K562 (cell line): Measurements from ENCODE around the gene ST6GAL1. TPM values are rescaled to one million over a fixed set of nuclear protein-coding genes. Genes with fewer than 3 reads are reported as not detected.

Source experiments
- ATAC-seq: fragments of 200-7000 bp; cut with Tn5 transposase; 3 replicates; pipeline ENCODE4 v1.9.1; 2020; ENCODE audit warnings: moderate library complexity
- BruUV-seq: library from RNA; stranded (reverse); fragments of 400-500 nt; replicated peaks from 2 replicates; lab custom pipeline; 2021; lab: Mats Ljungman, UMichigan
- CTCF ChIA-PET: fragments of 300-600 bp; formaldehyde crosslinking; extraction: SDS; loops from one replicate; lab custom pipeline; 2021; ENCODE audit warnings: low intra/inter-chr PET ratio; lab: Yijun Ruan, JAX
- POLR2A ChIA-PET: fragments of 300-600, 350-650 bp; sonication (Branson Sonifier 250); formaldehyde crosslinking; extraction: SDS; loops from one replicate; lab custom pipeline; 2021; ENCODE audit warnings: antibody characterized with exemption, inconsistent platforms; lab: Yijun Ruan, JAX
- DNase-seq, 4 experiments: peaks; one replicate each; pipeline versions ENCODE4 v3.0.0 to v3.0.0-alpha.2; 2011 to 2018; ENCODE audit warnings: low spot score in 3 of 4, mixed read lengths in 3 of 4; ENCODE audit errors: extremely low read depth in 1 of 4
- FAIRE-seq: peaks from 2 replicates; lab custom pipeline; 2011; peaks lifted over from hg19 to GRCh38; lab: Jason Lieb, UNC
- H2AFZ ChIP-seq: 2 replicates; pipeline ENCODE4 v1.6.0; 2011; ENCODE audit warnings: low read depth, low read length, control low read depth, inconsistent platforms
- H3K27ac ChIP-seq: fragments of 200-600 bp; 3 replicates; pipeline ENCODE4 v1.8.0; 2011; ENCODE audit warnings: low read depth, mild to moderate bottlenecking, control low read depth, inconsistent platforms, low read length, moderate library complexity, mixed read lengths; ENCODE audit errors: extremely low read depth
- H3K27me3 ChIP-seq, 2 experiments: fragments of 300-600 bp in 1 of 2; 2 replicates in 1 of 2; 3 replicates in 1 of 2; pipeline versions ENCODE4 v1.6.0 to v1.8.0; 2011; ENCODE audit warnings: inconsistent platforms in 2 of 2, low read length in 2 of 2, mild to moderate bottlenecking in 1 of 2, mixed read lengths in 1 of 2, moderate library complexity in 1 of 2; ENCODE audit not compliant: control insufficient read depth in 2 of 2, insufficient read depth in 2 of 2
- H3K36me3 ChIP-seq: fragments of 300-600 bp; 3 replicates; pipeline ENCODE4 v1.8.0; 2011; ENCODE audit warnings: mild to moderate bottlenecking, low read length, inconsistent platforms; ENCODE audit not compliant: control insufficient read depth, insufficient read depth
- H3K4me1 ChIP-seq, 2 experiments: fragments of 200-600 bp in 1 of 2; replicated peaks in 1 of 2; 2 replicates in 1 of 2; 3 replicates in 1 of 2; pipeline versions ENCODE4 v1.5.1 to v1.8.0; 2011; ENCODE audit warnings: inconsistent platforms in 2 of 2, low read length in 2 of 2, mild to moderate bottlenecking in 1 of 2, mixed read lengths in 1 of 2, moderate library complexity in 1 of 2; ENCODE audit not compliant: control insufficient read depth in 2 of 2, insufficient read depth in 2 of 2
- H3K4me2 ChIP-seq: 2 replicates; pipeline ENCODE4 v1.6.1; 2011; ENCODE audit warnings: low read length, control low read depth, inconsistent platforms, mixed read lengths; ENCODE audit not compliant: insufficient read depth
- H3K4me3 ChIP-seq: fragments of 200-600 bp; sonication (generic), shearing (Covaris generic); 2 replicates; pipeline ENCODE4 v1.5.1; 2016; ENCODE audit warnings: control low read depth, inconsistent platforms
- H3K79me2 ChIP-seq: fragments of 200-600 bp; 3 replicates; pipeline ENCODE4 v1.8.0; 2011; ENCODE audit warnings: low read length, inconsistent platforms; ENCODE audit not compliant: control insufficient read depth, insufficient read depth
- H3K9ac ChIP-seq, 2 experiments: 2 replicates each; pipeline versions ENCODE4 v1.6.0 to v1.6.1; 2011; ENCODE audit warnings: low read depth in 2 of 2, low read length in 2 of 2, control low read depth in 1 of 2, inconsistent platforms in 1 of 2, mild to moderate bottlenecking in 1 of 2, mixed read lengths in 1 of 2; ENCODE audit not compliant: insufficient read depth in 1 of 2
- H3K9me1 ChIP-seq: one replicate; pipeline ENCODE4 v1.6.0; 2011; ENCODE audit warnings: inconsistent platforms, mild to moderate bottlenecking, low read length, moderate library complexity; ENCODE audit not compliant: control insufficient read depth, insufficient read depth
- H3K9me3 ChIP-seq: replicated peaks from 2 replicates; pipeline ENCODE4 v1.5.1; 2011; ENCODE audit warnings: low read depth, low read length, inconsistent platforms; ENCODE audit not compliant: control insufficient read depth, insufficient read depth
- H4K20me1 ChIP-seq: replicated peaks from 2 replicates; pipeline ENCODE4 v1.6.1; 2011; ENCODE audit warnings: low read length, inconsistent platforms, mixed read lengths; ENCODE audit not compliant: control insufficient read depth, insufficient read depth
- ADNP ChIP-seq: fragments of 200-800 bp; sonication (Bioruptor generic); IDR thresholded peaks from 2 replicates; pipeline ENCODE4 v1.6.1; 2016; ENCODE audit warnings: missing genetic modification characterization, missing compliant biosample characterization
- BCOR ChIP-seq: fragments of 450-650 bp; IDR thresholded peaks from 2 replicates; pipeline ENCODE4 v1.6.1; 2016
- ESRRB ChIP-seq: fragments of 250-450 bp; sonication (Bioruptor Pico); IDR thresholded peaks from 2 replicates; pipeline ENCODE4 v1.5.0; 2020; ENCODE audit warnings: mild to moderate bottlenecking, moderate library complexity, borderline replicate concordance
- KDM1A ChIP-seq, 2 experiments: fragments of 450-650 bp; IDR thresholded peaks; 2 replicates each; pipeline ENCODE4 v1.6.1; 2016; ENCODE audit warnings: mild to moderate bottlenecking in 2 of 2
- PRDM10 ChIP-seq: fragments of 450-650 bp; IDR thresholded peaks from 2 replicates; pipeline ENCODE4 v1.6.1; 2018; ENCODE audit not compliant: partially characterized antibody
- RBM22 ChIP-seq: fragments of 200-400 bp; formaldehyde crosslinking; IDR thresholded peaks from 2 replicates; pipeline ENCODE4 v1.6.1; 2018; ENCODE audit warnings: low read length, low read depth; ENCODE audit not compliant: poor library complexity, severe bottlenecking
- RBM25 ChIP-seq: fragments of 200-400 bp; formaldehyde crosslinking; IDR thresholded peaks from 2 replicates; pipeline ENCODE4 v1.6.1; 2018; ENCODE audit warnings: low read length, low read depth, moderate library complexity; ENCODE audit not compliant: severe bottlenecking
- SMARCA5 ChIP-seq: fragments of 450-650 bp; IDR thresholded peaks from 2 replicates; pipeline ENCODE4 v1.6.1; 2016
- ZNF146 ChIP-seq: IDR thresholded peaks from one replicate; pipeline ENCODE4 v1.6.1; 2018; ENCODE audit warnings: missing compliant biosample characterization; ENCODE audit not compliant: unreplicated experiment
- WGBS: fragments of 100-300 bp; shearing (Covaris generic); methylation state at CpG from one replicate; pipeline ENCODE4 v1.1.6; 2016; ENCODE audit warnings: low coverage, mixed read lengths; ENCODE audit not compliant: insufficient coverage; ENCODE audit errors: missing lambda C conversion rate; 5-methylcytosine and 5-hydroxymethylcytosine counted together
- in situ Hi-C: fragments of 300-500 bp; cut with MboI; formaldehyde crosslinking; loops from 4 replicates; pipeline ENCODE4 v1.15.0; 2018; ENCODE audit warnings: inconsistent platforms, mixed read lengths
- intact Hi-C: fragments of 100-400 bp; cut with micrococcal nuclease; formaldehyde crosslinking; loops from 2 replicates; pipeline ENCODE4 v1.14.2; 2022
- polyA plus RNA-seq, 8 experiments: library from polyadenylated mRNA; depleted of rRNA in 4 of 8; stranded (reverse) in 5 of 8; unstranded in 3 of 8; fragments of >200 nt; fragmentation: Nextera tagmentation in 2 of 8; fragmentation: Illumina TruSeq in 1 of 8; extraction: Ambion mirVana in 2 of 8; extraction: Trizol in 1 of 8; gene quantifications; 2 replicates each; pipeline versions ENCODE4 v1.2.1 to v1.2.3, GENCODE V29; 2011 to 2014; ENCODE audit warnings: inconsistent platforms in 1 of 8, missing spikeins in 1 of 8
- total RNA-seq, 7 experiments: library from RNA; depleted of rRNA in 6 of 7; stranded (reverse); fragments of >200 nt in 6 of 7; fragmentation: Illumina TruSeq in 2 of 7; extraction: Trizol in 2 of 7; gene quantifications; 2 replicates each; pipeline versions ENCODE4 v1.2.1 to v1.2.3, GENCODE V29; 2011 to 2021; ENCODE audit warnings: low replicate concordance in 1 of 7

The ST6GAL1 gene
- total and polyA plus RNA-seq, 9 of the 15 experiments (the other 6 are each of a cell fraction or from before 2014, with no cell fraction given) = 31.9 to 145 (median 71.0) TPM

DNA sequence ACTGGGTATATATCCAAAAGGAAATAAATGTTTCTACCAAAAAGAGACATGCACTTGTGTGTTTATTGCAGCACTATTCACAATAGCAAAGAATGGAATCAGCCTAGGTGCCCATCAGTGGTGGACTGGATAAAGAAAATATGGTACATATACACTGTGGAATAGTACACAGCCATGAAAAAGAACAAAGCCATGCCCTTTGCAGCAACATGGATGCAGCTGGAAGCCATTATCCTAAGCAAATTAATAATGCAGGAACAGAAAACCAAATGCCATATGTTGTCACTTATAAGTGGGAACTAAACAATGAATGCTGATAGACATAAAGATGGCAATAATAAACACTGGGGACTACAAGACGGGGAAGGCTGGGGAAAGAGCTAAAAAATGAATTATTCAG lies 106.1 kb downstream of the ST6GAL1 start:
- peaks cover 9 to 19% of the 10 kb centered on the region in 2 experiments for H3K4me1 ChIP-seq
- no peak overlapping the region for H3K4me3 ChIP-seq
- H3K9ac ChIP-seq = no peak overlapping the region
- in situ Hi-C loops (no loop called here), intact Hi-C loops (no loop called here)
- no peak overlapping the region for H2AFZ ChIP-seq
- no peak overlapping the region for H3K4me2 ChIP-seq
- ATAC-seq (no peak), DNase-seq (no peak), FAIRE-seq (no peak)
- H3K9me3 ChIP-seq = no peaks in the 10 kb centered on the region
- no peaks in the 10 kb centered on the region for H4K20me1 ChIP-seq
- H3K27me3 ChIP-seq = no peaks in the 10 kb centered on the region
- peaks cover 42% of the 10 kb centered on the region for H3K36me3 ChIP-seq
- no peak for TF ChIP-seq PRDM10
- TF ChIP-seq SMARCA5 = 0 out of 2 replicates have a peak, but pooled peaks have one; percentile 30
- peak; percentile 73 for TF ChIP-seq BCOR
- peak; percentile 74 for TF ChIP-seq ADNP (tag)
- TF ChIP-seq ZNF146 (CRISPR knock-in tag) = peak; percentile 100
- peak; percentile 59 for TF ChIP-seq RBM22
- peak; percentile 54 to 56; a peak in 3 of 4 replicates for TF ChIP-seq KDM1A (IDR thresholded peaks at IDR 0.05)
- TF ChIP-seq ESRRB = no peak
- peak; percentile 94 for TF ChIP-seq RBM25
- 94% methylated on average over 1 of the region's 1 CpG for WGBS
- no peak overlapping the region for H3K27ac ChIP-seq
- BruUV-seq = no TSS peak
- POLR2A ChIA-PET = interaction anchor here (1.2 kb wide), 1 partner anchor 14 kb away, joined by 3 read pairs; no protein-coding TSS in a partner anchor
- H3K9me1 ChIP-seq = no peaks in the 10 kb centered on the region
- CTCF ChIA-PET = no interaction called here
- peaks cover 10% of the 10 kb centered on the region; the same call in 2 of the 3 replicates for H3K79me2 ChIP-seq
